ENCODE measurements around the gene QRICH1. TPM values are rescaled to one million over a fixed set of nuclear protein-coding genes. Genes with fewer than 3 reads are reported as not detected.

Gene QRICH1
- total and polyA plus RNA-seq, 12 donors, result 21.1 to 72.5 (median 57.6) TPM

DNA sequence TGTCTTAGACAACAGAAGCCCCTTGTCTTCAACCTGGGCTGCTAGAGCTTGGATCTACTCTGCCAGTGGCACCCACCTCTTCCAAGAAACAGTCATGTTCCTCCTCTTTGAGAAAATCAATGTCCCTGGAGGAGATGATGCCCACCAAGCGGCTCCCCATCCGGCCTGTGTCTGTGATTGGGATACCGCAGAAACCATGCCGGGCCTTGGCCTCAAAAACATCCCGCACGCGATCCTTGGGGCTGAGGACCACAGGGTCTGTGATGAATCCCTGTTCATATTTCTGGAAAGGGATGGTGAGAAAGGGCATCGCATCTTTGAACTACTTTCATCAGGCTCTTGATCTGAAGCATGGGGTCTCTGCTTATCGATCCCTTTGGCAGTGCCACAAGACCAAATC, 66.2 kb downstream of the QRICH1 start:
- ATAC-seq (no peak), DNase-seq (no peak)
- peaks cover 0 to 82% (median 52%) of the 10 kb centered on the region in 9 donors for H3K36me3 ChIP-seq
- H3K4me1 ChIP-seq, result peaks cover 11 to 57% (median 28%) of the 10 kb centered on the region in 9 donors
- H3K4me3 ChIP-seq, result no peak overlapping the region
- 96 to 97% methylated on average over 9 of the region's 9 CpGs for WGBS, 2 donors
- H3K9me3 ChIP-seq, result no peaks in the 10 kb centered on the region
- TF ChIP-seq, protein P1, sequence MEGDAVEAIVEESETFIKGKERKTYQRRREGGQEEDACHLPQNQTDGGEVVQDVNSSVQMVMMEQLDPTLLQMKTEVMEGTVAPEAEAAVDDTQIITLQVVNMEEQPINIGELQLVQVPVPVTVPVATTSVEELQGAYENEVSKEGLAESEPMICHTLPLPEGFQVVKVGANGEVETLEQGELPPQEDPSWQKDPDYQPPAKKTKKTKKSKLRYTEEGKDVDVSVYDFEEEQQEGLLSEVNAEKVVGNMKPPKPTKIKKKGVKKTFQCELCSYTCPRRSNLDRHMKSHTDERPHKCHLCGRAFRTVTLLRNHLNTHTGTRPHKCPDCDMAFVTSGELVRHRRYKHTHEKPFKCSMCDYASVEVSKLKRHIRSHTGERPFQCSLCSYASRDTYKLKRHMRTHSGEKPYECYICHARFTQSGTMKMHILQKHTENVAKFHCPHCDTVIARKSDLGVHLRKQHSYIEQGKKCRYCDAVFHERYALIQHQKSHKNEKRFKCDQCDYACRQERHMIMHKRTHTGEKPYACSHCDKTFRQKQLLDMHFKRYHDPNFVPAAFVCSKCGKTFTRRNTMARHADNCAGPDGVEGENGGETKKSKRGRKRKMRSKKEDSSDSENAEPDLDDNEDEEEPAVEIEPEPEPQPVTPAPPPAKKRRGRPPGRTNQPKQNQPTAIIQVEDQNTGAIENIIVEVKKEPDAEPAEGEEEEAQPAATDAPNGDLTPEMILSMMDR (IDR thresholded peaks at IDR 0.05), result no peak
- H3K27ac ChIP-seq, result peak overlapping the region in 2 of 10 donors; percentile 2 to 89
- no peaks in the 10 kb centered on the region for H3K27me3 ChIP-seq
- intact Hi-C loops (cut with DNase I), result loop anchor here in 1 of 10 donors (10.0 kb wide), 1 partner anchor 397 kb away; the partner anchor contains the start of genes AMT and NICN1

DNA sequence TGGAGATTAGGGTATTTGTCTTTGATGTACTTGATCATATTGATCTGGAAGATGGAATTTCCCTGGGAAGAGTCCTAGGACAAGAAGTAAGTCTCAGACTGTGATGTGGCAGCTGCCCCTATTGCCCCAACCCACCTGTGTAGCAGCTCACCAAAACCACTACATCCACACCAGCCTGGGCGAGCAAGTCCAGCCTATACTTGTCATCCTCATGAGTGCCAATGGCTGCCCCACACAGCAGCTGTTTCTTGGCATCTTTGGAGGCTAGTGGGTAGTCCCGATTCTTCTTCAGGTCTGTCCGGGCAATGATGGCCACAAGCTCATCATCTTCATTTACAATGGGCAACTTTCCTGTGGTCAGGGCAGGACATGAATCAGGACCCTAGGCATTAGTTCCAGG, 67.3 kb downstream of the QRICH1 start:
- Histone ChIP-seq H3K9me3 (no peaks in the 10 kb centered on the region), H3K4me3 (no peak overlapping the region), H3K27ac (no peak overlapping the region), H3K4me1 (peaks cover 11 to 59% (median 31%) of the 10 kb centered on the region in 9 donors), H3K27me3 (no peaks in the 10 kb centered on the region), H3K36me3 (peaks cover 0 to 71% (median 41%) of the 10 kb centered on the region in 9 donors)
- ATAC-seq (no peak), DNase-seq (no peak)
- TF ChIP-seq, protein P1 (IDR thresholded peaks at IDR 0.05), result no peak
- intact Hi-C loops (cut with DNase I), result loop anchor here in 1 of 10 donors (10.0 kb wide), 1 partner anchor 398 kb away; the partner anchor contains the start of genes AMT and NICN1
- WGBS, 2 donors, result 96 to 99% methylated on average over 3 of the region's 3 CpGs

DNA sequence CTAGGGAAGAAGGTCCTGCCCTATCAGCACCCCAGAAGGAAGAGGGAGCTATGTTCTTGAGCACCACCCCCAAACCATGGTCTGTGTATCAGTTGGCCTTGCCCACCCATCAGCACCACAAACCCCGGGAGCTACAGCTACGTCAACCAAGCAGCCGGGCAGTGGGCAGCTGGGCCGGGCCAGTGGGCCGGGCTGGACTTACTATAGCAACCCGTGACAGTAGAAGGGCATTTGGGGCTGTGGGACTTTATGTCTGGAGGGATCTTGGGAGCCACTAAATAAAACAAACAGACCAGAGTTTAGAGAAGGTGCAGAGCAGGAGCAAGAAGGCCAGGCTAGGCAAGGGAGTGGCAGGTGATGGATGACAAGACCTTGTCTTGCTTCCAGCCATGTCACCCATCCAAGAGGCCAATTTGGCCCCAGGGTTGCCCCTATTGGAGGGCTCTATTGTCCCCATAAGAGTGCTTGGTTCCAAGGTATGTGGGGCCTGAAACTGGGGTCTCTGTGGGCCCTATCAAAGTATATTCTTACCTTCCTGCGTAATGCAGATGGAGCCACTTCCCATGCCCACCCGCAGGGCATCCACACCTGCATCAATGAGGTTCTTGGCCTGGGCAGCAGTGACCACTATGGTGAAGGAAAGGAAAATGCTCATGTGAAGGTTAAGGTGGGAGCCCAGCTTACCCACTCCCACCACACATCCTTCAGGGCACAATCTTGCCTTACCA, 67.9 kb downstream of the QRICH1 start:
- ATAC-seq (no peak), DNase-seq (no peak)
- no peaks in the 10 kb centered on the region for H3K9me3 ChIP-seq
- no peak overlapping the region for H3K4me3 ChIP-seq
- no peak overlapping the region for H3K27ac ChIP-seq
- no peaks in the 10 kb centered on the region for H3K27me3 ChIP-seq
- 90 to 96% methylated on average over 8 of the region's 8 CpGs for WGBS, 2 donors
- H3K36me3 ChIP-seq, result peaks cover 0 to 65% (median 35%) of the 10 kb centered on the region in 9 donors
- TF ChIP-seq, protein P1 (IDR thresholded peaks at IDR 0.05), result no peak
- H3K4me1 ChIP-seq, result peaks cover 11 to 59% (median 31%) of the 10 kb centered on the region in 9 donors
- intact Hi-C loops (cut with DNase I), result loop anchor here in 1 of 10 donors (10.0 kb wide), 1 partner anchor 399 kb away; the partner anchor contains the start of genes AMT and NICN1

DNA sequence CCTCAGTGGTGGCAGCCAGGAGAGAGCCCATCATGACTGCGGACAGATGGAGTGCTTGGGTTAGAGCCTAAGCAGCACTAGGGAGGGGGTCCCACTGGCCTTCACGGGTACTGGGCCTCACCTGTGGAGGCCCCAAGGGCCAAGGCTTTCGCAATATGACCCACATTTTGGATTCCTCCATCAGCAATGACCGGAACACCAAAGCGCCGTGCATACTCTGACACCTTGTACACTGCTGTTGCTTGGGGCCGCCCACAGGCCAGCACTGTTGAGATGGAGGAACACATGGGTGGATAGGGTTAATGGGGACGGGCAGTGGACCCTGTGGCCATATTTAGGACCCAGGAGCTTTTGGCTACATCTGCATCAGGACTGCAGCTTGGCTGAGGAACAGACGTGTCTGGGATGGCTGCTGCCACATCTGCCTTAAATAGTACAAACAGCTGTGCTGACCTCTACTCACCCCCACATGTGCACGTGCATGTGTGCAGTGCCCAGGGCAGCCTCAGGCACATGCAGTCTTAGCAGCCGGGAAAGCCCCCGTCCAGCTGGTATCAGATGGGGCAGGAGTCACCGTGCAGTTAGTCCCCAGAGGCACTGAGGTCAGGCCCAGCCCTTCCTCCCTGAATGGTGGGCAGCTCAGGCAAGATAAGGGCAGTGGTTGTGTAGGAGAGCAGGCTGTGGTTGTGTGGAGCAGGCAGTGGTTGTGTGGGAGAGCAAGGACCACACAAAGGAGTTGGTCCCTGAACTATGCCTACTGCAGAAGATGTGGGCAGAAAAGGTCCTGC, 68.7 kb downstream of the QRICH1 start:
- peaks cover 11 to 65% (median 36%) of the 10 kb centered on the region in 9 donors for H3K4me1 ChIP-seq
- TF ChIP-seq, protein P1 (IDR thresholded peaks at IDR 0.05), result no peak
- H3K36me3 ChIP-seq, result peaks cover 0 to 58% (median 31%) of the 10 kb centered on the region in 9 donors
- H3K4me3 ChIP-seq, result no peak overlapping the region
- ATAC-seq (no peak), DNase-seq (no peak)
- no peak overlapping the region for H3K27ac ChIP-seq
- WGBS, 2 donors, result 64 to 65% methylated on average over 13 of the region's 13 CpGs
- no peaks in the 10 kb centered on the region for H3K9me3 ChIP-seq
- intact Hi-C loops (cut with DNase I), result loop anchor here in 1 of 10 donors (10.0 kb wide), 1 partner anchor 400 kb away; the partner anchor contains the start of genes AMT and NICN1
- no peaks in the 10 kb centered on the region for H3K27me3 ChIP-seq
